Measurements from ENCODE around the gene DENND2A. TPM values are rescaled to one million over a fixed set of nuclear protein-coding genes. Genes with fewer than 3 reads are reported as not detected.
"Not testable (repeated sequence)": the region's sequence is repeated elsewhere in the genome, so short reads cannot be mapped to it uniquely, and the experiment has no call there.

The DENND2A gene
- polyA plus RNA-seq, 3 donors = not detected

- Histone ChIP-seq H3K9ac (ENCODE audit: insufficient read depth, low read length, poor library complexity, severe bottlenecking) (no peak overlapping the region), H4K20me1 (ENCODE audit: insufficient read depth, low read length) (no peaks in the 10 kb centered on the region), H3K9me3 (replicated peaks in 1 of 2; ENCODE audit: control insufficient read depth in 1 of 2, insufficient read depth in 1 of 2, low read length in 2 of 2) (no peaks in the 10 kb centered on the region), H3K4me1 (ENCODE audit: control insufficient read depth in 1 of 2, insufficient read depth in 2 of 2, low read length in 2 of 2) (peaks cover 5 to 8% of the 10 kb centered on the region in 2 donors), H3K79me2 (ENCODE audit: insufficient read depth, low read length) (no peaks in the 10 kb centered on the region), H3K36me3 (replicated peaks in 1 of 2; ENCODE audit: control insufficient read depth in 1 of 2, insufficient read depth in 2 of 2, low read length in 2 of 2) (no peaks in the 10 kb centered on the region), H3K27ac (ENCODE audit: low read depth in 1 of 2, low read length in 2 of 2) (no peak overlapping the region), H2AFZ (ENCODE audit: insufficient read depth, low read depth, low read length, poor library complexity, severe bottlenecking) (no peak overlapping the region), H3K4me2 (replicated peaks; ENCODE audit: extremely low read depth, low read length, poor library complexity, severe bottlenecking) (no peak overlapping the region), H3K27me3 (ENCODE audit: control insufficient read depth in 2 of 2, insufficient read depth in 2 of 2, low read length in 2 of 2) (no peaks in the 10 kb centered on the region), H3K4me3 (replicated peaks in 1 of 3; ENCODE audit: low read depth in 2 of 3, low read length in 3 of 3) (no peak overlapping the region)
- Mint-ChIP-seq H3K9me3 (peaks cover 0 to 4% (median 0%) of the 10 kb centered on the region in 7 donors), H3K4me3 (no peak overlapping the region), H3K27me3 (ENCODE audit: low read depth in 3 of 3) (peaks cover 0 to 1% (median 0%) of the 10 kb centered on the region in 3 donors), H3K36me3 (no peaks in the 10 kb centered on the region), H3K27ac (no peak overlapping the region), H3K4me1 (peaks cover 6% of the 10 kb centered on the region)
- intact Hi-C loops (cut with micrococcal nuclease) = no loop called here
- TF ChIP-seq CTCF (IDR thresholded peaks at IDR 0.05) = no peak
- no peak for DNase-seq
- no CpG with 5 or more reads among the region's 1 CpG for WGBS (ENCODE audit: insufficient coverage)
Observed at GRCh38 chr7:140667476-140667875, 26.9 kb upstream of the DENND2A start.

- H3K36me3 ChIP-seq (replicated peaks in 1 of 2; ENCODE audit: control insufficient read depth in 1 of 2, insufficient read depth in 2 of 2, low read length in 2 of 2); H3K9me3 ChIP-seq (replicated peaks in 1 of 2; ENCODE audit: control insufficient read depth in 1 of 2, insufficient read depth in 1 of 2, low read length in 2 of 2); H4K20me1 ChIP-seq (ENCODE audit: insufficient read depth, low read length); intact Hi-C loops (cut with micrococcal nuclease); H3K4me2 ChIP-seq (replicated peaks; ENCODE audit: extremely low read depth, low read length, poor library complexity, severe bottlenecking); H3K27me3 ChIP-seq (ENCODE audit: control insufficient read depth in 2 of 2, insufficient read depth in 2 of 2, low read length in 2 of 2); H3K79me2 ChIP-seq (ENCODE audit: insufficient read depth, low read length); H3K4me3 ChIP-seq (replicated peaks in 1 of 3; ENCODE audit: low read depth in 2 of 3, low read length in 3 of 3); H3K9ac ChIP-seq (ENCODE audit: insufficient read depth, low read length, poor library complexity, severe bottlenecking); H3K27ac Mint-ChIP-seq; H3K27ac ChIP-seq (ENCODE audit: low read depth in 1 of 2, low read length in 2 of 2); H3K27me3 Mint-ChIP-seq (ENCODE audit: low read depth in 3 of 3); H3K4me1 Mint-ChIP-seq; H3K36me3 Mint-ChIP-seq; H3K4me1 ChIP-seq (ENCODE audit: control insufficient read depth in 1 of 2, insufficient read depth in 2 of 2, low read length in 2 of 2); H3K4me3 Mint-ChIP-seq; H3K9me3 Mint-ChIP-seq; DNase-seq; H2AFZ ChIP-seq (ENCODE audit: insufficient read depth, low read depth, low read length, poor library complexity, severe bottlenecking): not testable (repeated sequence)
- no CpG with 5 or more reads among the region's 2 CpGs for WGBS (ENCODE audit: insufficient coverage)
Observed at GRCh38 chr7:140662938-140663337, 22.3 kb upstream of the DENND2A start.

Measured in CD14-positive monocyte (primary cell).